Heart right ventricle (tissue), 16 donors: ENCODE results near the gene SPTB. TPM values are rescaled to one million over a fixed set of nuclear protein-coding genes. Genes with fewer than 3 reads are reported as not detected.

Source experiments
- ATAC-seq, 8 donors: fragments of 200-7000 bp; cut with Tn5 transposase; one replicate each; pipeline ENCODE4 v1.9.1; 2020; ENCODE audit warnings: mild to moderate bottlenecking in 8 of 8, moderate library complexity in 8 of 8, moderate number of reproducible peaks in 1 of 8
- DNase-seq, 2 donors: peaks; one replicate each; pipeline ENCODE4 v3.0.0-alpha.2; 2020
- H3K27ac ChIP-seq, 10 donors: fragments of 200-600 bp; sonication (generic) in 2 of 10; one replicate each; pipeline versions ENCODE4 v1.5.0 to v1.8.0; 2020 to 2022; ENCODE audit warnings: mild to moderate bottlenecking in 3 of 10
- H3K27me3 ChIP-seq, 7 donors: fragments of 200-600 bp; one replicate each; pipeline ENCODE4 v1.8.0; 2021 to 2022; ENCODE audit warnings: mild to moderate bottlenecking in 2 of 7
- H3K36me3 ChIP-seq, 9 donors: fragments of 200-600 bp; sonication (generic) in 1 of 9; one replicate each; pipeline versions ENCODE4 v1.5.0 to v1.8.0; 2020 to 2022; ENCODE audit warnings: mild to moderate bottlenecking in 2 of 9
- H3K4me1 ChIP-seq, 9 donors: fragments of 200-600 bp; sonication (generic) in 1 of 9; one replicate each; pipeline versions ENCODE4 v1.5.0 to v1.8.0; 2020 to 2022; ENCODE audit warnings: mild to moderate bottlenecking in 4 of 9
- H3K4me3 ChIP-seq, 10 donors: fragments of 200-600 bp; sonication (generic) in 2 of 10; one replicate each; pipeline versions ENCODE4 v1.5.0 to v1.8.0; 2020 to 2022; ENCODE audit warnings: mild to moderate bottlenecking in 7 of 10, moderate library complexity in 2 of 10
- H3K9me3 ChIP-seq, 11 donors: fragments of 200-600 bp in 10 of 11; sonication (generic) in 2 of 11; one replicate each; pipeline versions ENCODE4 v1.5.0 to v1.8.0; 2013 to 2022; ENCODE audit warnings: mild to moderate bottlenecking in 2 of 11, control low read depth in 1 of 11, moderate library complexity in 1 of 11
- WGBS, 2 donors: extraction: QIAGEN DNeasy Blood & Tissue Kit; methylation state at CpG; one replicate each; pipeline ENCODE4 v1.1.7; 2013; ENCODE audit warnings: inconsistent platforms in 1 of 2; 5-methylcytosine and 5-hydroxymethylcytosine counted together
- intact Hi-C, 10 donors: fragments of 100-400 bp; cut with DNase I; formaldehyde crosslinking; loops; one replicate each; pipeline versions ENCODE4 v1.11.1 to v1.14.2; 2022
- long read RNA-seq, 3 donors: library from polyadenylated mRNA; unstranded; transcript quantifications; one replicate each; pipeline ENCODE4 v2.0.0, GENCODE V29; 2020 to 2021
- polyA plus RNA-seq, 2 donors: library from polyadenylated mRNA; stranded (reverse); fragments of 200-250 nt; gene quantifications; one replicate each; pipeline ENCODE4 v1.2.3, GENCODE V29; 2013
- total RNA-seq, 10 donors: library from RNA; stranded (reverse); fragmentation: NEBNext Ultra II Directional in 3 of 10; extraction: Animal tissue kit (Norgen Biotek cat#: 25700) in 3 of 10; gene quantifications; one replicate each; pipeline versions ENCODE4 v1.2.1 to v1.2.4, GENCODE V29; 2021 to 2023
- TF ChIP-seq, protein P1 (sequence below), 9 donors: fragments of 200-600 bp; sonication (generic) in 2 of 9; IDR thresholded peaks; one replicate each; pipeline versions ENCODE4 v1.5.0 to v1.8.0; 2021 to 2022; ENCODE audit warnings: antibody characterized with exemption in 9 of 9, mild to moderate bottlenecking in 5 of 9, moderate library complexity in 1 of 9
- donor health status: Arrhythmogenic right ventricular cardiomyopathy.
- donor health status: ischemic (EF 13 %, LVEDD 7.1; RV severe dilation, severe dysfunction).
- donor health status: healthy with polysubstance abuse.
- donor health status: DM: no; HTN: yes; CAD: no.
- donor health status: DM: no; HTN: no; CAD: no.
- donor health status: ischemic (EF 25% LVEDD 6.9; RV normal size, moderate dysfunction).
- donor health status: ischemic (EF 25% LVEDD 5.7; RV mildly dilated, moderate dysfunction).
- donor health status: healthy.
- donor health status: DM: yes; HTN: yes; CAD: no.
- donor health status: Ischemic cardiomyopathy.
- donor health status: ischemic (EF 35%, LVEDD 5.7; RV mildly dilated, moderate dysfunction).
- donor health status: nonischemic (EF 11% LVEDD 7.7; RV severe dilation, severe dysfunction).
- donor health status: DM: yes; HTN: yes; CAD: no.
- donor health status: PGD.
- donor health status: ischemic (EF 29% LVEDD 5.4; RV normal size, mild dysfunction).
- donor health status: nonischemic (EF 23%, LVEDD 6.1; RV moderate dilation, normal function).

SPTB gene
- total RNA-seq (100 to 1,000 TPM in 2 of 10 donors, 10 to 100 TPM in 8; 81.8 to 114 (median 94.8) TPM), polyA plus RNA-seq (10 to 100 TPM; 24.0 to 64.7 TPM)
- long read RNA-seq, donor 1, full-length matches to known transcripts: 9 of 108 reads
- long read RNA-seq, donor 1, partial matches to known transcripts: 74 of 108 reads
- long read RNA-seq, donor 1, other reads (novel, unspliced or antisense): 25 of 108 reads
- long read RNA-seq, donor 2, full-length matches to known transcripts: 11 of 153 reads
- long read RNA-seq, donor 2, partial matches to known transcripts: 109 of 153 reads
- long read RNA-seq, donor 2, other reads (novel, unspliced or antisense): 33 of 153 reads
- long read RNA-seq, donor 3, full-length matches to known transcripts: 7 of 166 reads
- long read RNA-seq, donor 3, partial matches to known transcripts: 109 of 166 reads
- long read RNA-seq, donor 3, other reads (novel, unspliced or antisense): 50 of 166 reads

DNA sequence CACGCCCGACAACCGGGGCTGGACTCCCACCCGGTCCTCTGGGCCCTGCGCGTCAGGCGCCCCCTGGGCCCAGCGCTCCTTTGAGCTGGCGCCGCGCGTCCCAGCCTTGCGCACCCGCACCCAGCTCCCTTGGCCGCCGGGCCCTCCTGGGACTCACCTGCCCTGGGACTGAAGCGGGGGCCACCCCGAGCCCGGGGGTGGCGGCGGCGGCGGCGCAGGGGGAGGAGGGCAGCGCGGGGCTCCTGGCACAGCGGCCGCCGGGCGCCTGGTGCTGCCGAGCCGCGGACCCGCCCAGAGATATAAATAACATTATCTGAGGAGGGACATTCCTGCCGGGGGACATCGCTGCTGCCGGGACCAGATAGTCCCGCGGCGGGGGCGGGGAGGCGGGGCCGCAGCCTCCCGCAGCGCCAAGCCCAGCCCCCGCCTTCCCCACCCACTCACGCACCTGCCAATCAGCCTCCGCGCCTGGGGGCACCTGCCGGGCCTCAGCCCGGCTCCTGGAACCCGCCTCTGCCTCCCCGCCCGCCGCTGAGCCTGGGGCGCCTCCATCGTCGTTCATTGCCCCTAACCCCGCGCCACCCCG lies at the start of gene SPTB:
SPTB (minus strand) TSS at position 273 of the 586 bp plus-strand sequence. CDS start 56,813 bp downstream, outside the sequence.
- H3K4me1 ChIP-seq: peaks cover 0 to 43% (median 15%) of the 10 kb centered on the region in 9 donors
- no peaks in the 10 kb centered on the region for H3K9me3 ChIP-seq
- 1% methylated on average over 42 to 61 of the region's 61 CpGs for WGBS, 2 donors
- peak; percentile 89 to 95 (median 92) for ATAC-seq
- H3K27me3 ChIP-seq: peaks cover 0 to 96% (median 45%) of the 10 kb centered on the region in 7 donors
- H3K36me3 ChIP-seq: no peaks in the 10 kb centered on the region
- TF ChIP-seq, protein P1, sequence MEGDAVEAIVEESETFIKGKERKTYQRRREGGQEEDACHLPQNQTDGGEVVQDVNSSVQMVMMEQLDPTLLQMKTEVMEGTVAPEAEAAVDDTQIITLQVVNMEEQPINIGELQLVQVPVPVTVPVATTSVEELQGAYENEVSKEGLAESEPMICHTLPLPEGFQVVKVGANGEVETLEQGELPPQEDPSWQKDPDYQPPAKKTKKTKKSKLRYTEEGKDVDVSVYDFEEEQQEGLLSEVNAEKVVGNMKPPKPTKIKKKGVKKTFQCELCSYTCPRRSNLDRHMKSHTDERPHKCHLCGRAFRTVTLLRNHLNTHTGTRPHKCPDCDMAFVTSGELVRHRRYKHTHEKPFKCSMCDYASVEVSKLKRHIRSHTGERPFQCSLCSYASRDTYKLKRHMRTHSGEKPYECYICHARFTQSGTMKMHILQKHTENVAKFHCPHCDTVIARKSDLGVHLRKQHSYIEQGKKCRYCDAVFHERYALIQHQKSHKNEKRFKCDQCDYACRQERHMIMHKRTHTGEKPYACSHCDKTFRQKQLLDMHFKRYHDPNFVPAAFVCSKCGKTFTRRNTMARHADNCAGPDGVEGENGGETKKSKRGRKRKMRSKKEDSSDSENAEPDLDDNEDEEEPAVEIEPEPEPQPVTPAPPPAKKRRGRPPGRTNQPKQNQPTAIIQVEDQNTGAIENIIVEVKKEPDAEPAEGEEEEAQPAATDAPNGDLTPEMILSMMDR (IDR thresholded peaks at IDR 0.05): no peak
- H3K27ac ChIP-seq: peak within 1 kb of the TSS; percentile 76 to 97 (median 88)
- peak; percentile 70 to 71 for DNase-seq
- intact Hi-C loops: loop anchor here in 8 of 10 donors (5.0 to 10.0 kb wide), 6 partner anchors 37 to 205 kb away; no protein-coding TSS in a partner anchor
- peak within 1 kb of the TSS; percentile 51 to 73 (median 64) for H3K4me3 ChIP-seq

DNA sequence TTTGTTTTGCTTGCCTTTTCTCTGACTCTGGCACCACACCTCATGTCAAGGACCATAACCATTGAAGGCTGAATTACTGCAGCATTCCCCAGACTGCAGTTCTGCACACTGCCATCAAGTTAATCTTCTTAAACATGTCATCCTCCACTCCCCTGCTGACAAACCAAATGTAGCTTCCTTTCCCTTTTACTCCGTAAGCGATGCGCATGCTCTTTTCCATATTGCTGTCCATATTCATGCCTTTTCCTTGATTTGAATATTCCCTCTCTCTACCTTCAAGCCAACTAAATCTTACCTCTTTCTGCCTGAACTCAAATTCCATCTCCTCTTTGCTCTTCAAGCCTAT lies 49.3 kb upstream of the SPTB start:
- ATAC-seq (no peak), DNase-seq (no peak)
- H3K4me1 ChIP-seq: peaks cover 7 to 45% (median 33%) of the 10 kb centered on the region in 9 donors
- TF ChIP-seq, protein P1 (IDR thresholded peaks at IDR 0.05): no peak
- H3K36me3 ChIP-seq: peaks cover 0 to 99% (median 52%) of the 10 kb centered on the region in 9 donors
- 96% methylated on average over 3 of the region's 3 CpGs for WGBS, 2 donors
- H3K27me3 ChIP-seq: no peaks in the 10 kb centered on the region
- peak overlapping the region in 6 of 10 donors; percentile 56 to 75 (median 70) for H3K27ac ChIP-seq
- intact Hi-C loops: no loop called here
- H3K9me3 ChIP-seq: no peaks in the 10 kb centered on the region
- no peak overlapping the region for H3K4me3 ChIP-seq

DNA sequence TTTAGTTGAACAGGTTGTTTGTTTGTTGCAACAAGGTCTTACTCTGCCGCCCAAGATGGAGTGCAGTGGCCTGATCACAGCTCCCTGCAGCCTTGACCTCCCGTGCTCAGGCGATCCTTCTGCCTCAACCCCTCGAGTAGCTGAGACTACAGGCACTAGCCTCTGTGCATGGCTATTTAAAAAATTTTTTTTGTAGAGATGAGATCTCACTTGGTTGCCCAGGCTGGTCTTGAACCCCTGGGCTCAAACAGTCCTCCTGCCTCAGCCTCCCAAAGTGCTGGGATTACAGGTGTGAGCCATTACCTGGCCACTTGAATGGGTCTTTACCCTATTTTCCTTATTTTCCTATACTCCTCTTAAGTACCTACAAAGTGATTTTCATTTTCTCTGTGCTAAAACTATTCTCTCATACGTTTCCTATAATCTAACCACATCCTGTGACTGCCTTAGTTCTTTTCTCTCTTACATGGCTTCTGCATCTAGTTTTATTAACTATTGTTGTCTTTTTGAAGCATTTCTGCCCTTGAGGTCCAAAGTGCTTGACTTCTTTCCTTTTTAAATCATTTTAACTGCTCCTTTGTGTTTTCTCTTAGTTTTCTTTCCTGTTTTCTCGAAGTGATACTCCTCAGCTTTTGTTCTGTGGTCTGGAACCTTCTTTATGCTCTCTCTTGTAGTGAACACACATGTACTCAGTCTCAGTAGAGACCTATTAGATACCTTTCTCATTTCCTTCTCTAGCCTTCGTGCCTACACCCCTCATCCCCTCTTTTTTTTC lies 48.7 kb upstream of the SPTB start:
- 84 to 88% methylated on average over 7 of the region's 7 CpGs for WGBS, 2 donors
- TF ChIP-seq, protein P1 (IDR thresholded peaks at IDR 0.05): no peak
- DNase-seq (no peak), ATAC-seq (no peak)
- H3K4me3 ChIP-seq: no peak overlapping the region
- H3K36me3 ChIP-seq: peaks cover 0 to 97% (median 47%) of the 10 kb centered on the region in 9 donors
- H3K27me3 ChIP-seq: no peaks in the 10 kb centered on the region
- peak overlapping the region in 5 of 10 donors; percentile 56 to 75 (median 69) for H3K27ac ChIP-seq
- H3K9me3 ChIP-seq: no peaks in the 10 kb centered on the region
- intact Hi-C loops: no loop called here
- H3K4me1 ChIP-seq: peaks cover 7 to 47% (median 33%) of the 10 kb centered on the region in 9 donors

DNA sequence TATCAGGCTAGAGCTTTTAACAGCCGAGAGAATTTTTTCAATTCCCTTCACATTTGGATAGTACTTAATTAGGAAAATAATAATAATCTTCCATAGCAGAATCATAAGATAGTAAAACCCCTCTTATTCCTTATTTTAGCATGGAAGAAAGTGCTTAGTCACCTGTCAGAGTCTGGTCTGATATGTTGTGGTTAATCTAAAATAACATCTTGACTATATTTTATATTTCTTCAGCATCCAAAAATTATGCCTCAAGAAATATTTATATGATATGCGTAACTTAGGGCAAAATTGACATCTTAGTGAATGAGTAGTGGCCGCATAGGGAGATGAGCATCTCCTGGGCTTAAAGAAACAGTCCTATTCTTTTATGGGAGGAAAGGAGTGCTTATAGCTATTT lies 47.3 kb upstream of the SPTB start:
- no peak for ATAC-seq
- DNase-seq: no peak
- WGBS, 2 donors: 92 to 93% methylated on average over 3 of the region's 3 CpGs
- H3K36me3 ChIP-seq: peaks cover 0 to 83% (median 38%) of the 10 kb centered on the region in 9 donors
- no peaks in the 10 kb centered on the region for H3K9me3 ChIP-seq
- peaks cover 7 to 47% (median 33%) of the 10 kb centered on the region in 9 donors for H3K4me1 ChIP-seq
- no peaks in the 10 kb centered on the region for H3K27me3 ChIP-seq
- H3K27ac ChIP-seq: peak overlapping the region in 4 of 10 donors; percentile 7 to 61 (median 51)
- intact Hi-C loops: no loop called here
- no peak overlapping the region for H3K4me3 ChIP-seq
- TF ChIP-seq, protein P1 (IDR thresholded peaks at IDR 0.05): no peak
